A549 (cell line): ENCODE results near the gene SRA1. TPM values are rescaled to one million over a fixed set of nuclear protein-coding genes. Genes with fewer than 3 reads are reported as not detected.

Experiments used
- ATAC-seq, 2 experiments: fragments of 200-7000 bp in 1 of 2; fragments of >200 bp in 1 of 2; cut with Nextera tagmentation in 1 of 2; cut with Tn5 transposase in 1 of 2; 3 replicates each; pipeline versions ENCODE4 v1.8.0 to v1.9.1; 2018 to 2020; ENCODE audit warnings: mild to moderate bottlenecking in 1 of 2, moderate library complexity in 1 of 2
- CTCF ChIA-PET: fragments of 300-600 bp; sonication (Branson Sonifier 250); formaldehyde crosslinking; extraction: SDS; loops from one replicate; lab custom pipeline; 2021; ENCODE audit warnings: antibody characterized with exemption, inconsistent platforms; lab: Yijun Ruan, JAX
- POLR2A ChIA-PET: fragments of 350-600 bp; formaldehyde crosslinking; extraction: SDS; loops from one replicate; lab custom pipeline; 2021; ENCODE audit warnings: antibody characterized with exemption, inconsistent platforms; lab: Yijun Ruan, JAX
- DNase-seq, 2 experiments: peaks; one replicate each; pipeline versions ENCODE4 v3.0.0 to v3.0.0-alpha.2; 2011 to 2016; ENCODE audit warnings: low read depth in 1 of 2, low spot score in 1 of 2
- FAIRE-seq: peaks from 2 replicates; lab custom pipeline; 2011; peaks lifted over from hg19 to GRCh38; lab: Jason Lieb, UNC
- H3K27ac ChIP-seq, 2 experiments: fragments of >200 bp; sonication (Bioruptor Twin); formaldehyde crosslinking; 3 replicates each; pipeline ENCODE4 v1.5.1; 2016 to 2017
- H3K4me1 ChIP-seq: fragments of >200 bp; sonication (Bioruptor Twin); formaldehyde crosslinking; 3 replicates; pipeline ENCODE4 v1.6.1; 2016
- H3K4me2 ChIP-seq: fragments of >200 bp; sonication (Bioruptor Twin); formaldehyde crosslinking; 3 replicates; pipeline ENCODE4 v1.6.1; 2016
- H3K4me3 ChIP-seq: fragments of >200 bp; sonication (Bioruptor Twin); formaldehyde crosslinking; 3 replicates; pipeline ENCODE4 v1.5.1; 2016
- H3K9me3 ChIP-seq: fragments of >200 bp; sonication (Bioruptor Twin); formaldehyde crosslinking; 3 replicates; pipeline ENCODE4 v1.6.1; 2016
- CBX8 ChIP-seq: fragments of 200-600 bp; sonication (generic); IDR thresholded peaks from 2 replicates; pipeline ENCODE4 v1.6.1; 2016
- CEBPB ChIP-seq, 2 experiments: fragments of >200 bp in 1 of 2; sonication (Bioruptor Twin) in 1 of 2; formaldehyde crosslinking in 1 of 2; IDR thresholded peaks; 2 replicates each; pipeline ENCODE4 v1.6.1; 2012 to 2016
- CTCF ChIP-seq: fragments of >200 bp; sonication (Bioruptor Twin); formaldehyde crosslinking; IDR thresholded peaks from 3 replicates; pipeline ENCODE4 v1.5.1; 2016
- ESRRA ChIP-seq: fragments of 150-350 bp; IDR thresholded peaks from 2 replicates; pipeline ENCODE4 v1.6.1; 2014; ENCODE audit warnings: mild to moderate bottlenecking, low read length, borderline replicate concordance
- FOSL2 ChIP-seq, 2 experiments: fragments of 450-650 bp in 1 of 2; fragments of >200 bp in 1 of 2; sonication (Bioruptor Twin) in 1 of 2; formaldehyde crosslinking; IDR thresholded peaks; 2 replicates each; pipeline versions ENCODE4 v1.5.0 to v1.6.1; 2016 to 2020; ENCODE audit warnings: mild to moderate bottlenecking in 1 of 2, moderate library complexity in 1 of 2
- GATA3 ChIP-seq: IDR thresholded peaks from 2 replicates; pipeline ENCODE4 v1.6.1; 2012; ENCODE audit warnings: borderline replicate concordance
- HEYL ChIP-seq: fragments of 250-450 bp; sonication (Bioruptor Pico); IDR thresholded peaks from 2 replicates; pipeline ENCODE4 v1.8.0; 2021; ENCODE audit warnings: mild to moderate bottlenecking, moderate library complexity
- HMGXB4 ChIP-seq: fragments of 250-450 bp; sonication (Bioruptor Pico); IDR thresholded peaks from 2 replicates; pipeline ENCODE4 v1.5.0; 2021; ENCODE audit warnings: mild to moderate bottlenecking, moderate library complexity, borderline replicate concordance
- HOXB5 ChIP-seq: fragments of 250-450 bp; sonication (Bioruptor Pico); IDR thresholded peaks from 2 replicates; pipeline ENCODE4 v1.5.0; 2020; ENCODE audit warnings: mild to moderate bottlenecking, moderate library complexity
- JUN ChIP-seq, 2 experiments: fragments of >200 bp; sonication (Bioruptor Twin); formaldehyde crosslinking; IDR thresholded peaks; 2 replicates in 1 of 2; 3 replicates in 1 of 2; pipeline ENCODE4 v1.6.1; 2016 to 2017
- JUNB ChIP-seq: fragments of >200 bp; sonication (Bioruptor Twin); formaldehyde crosslinking; IDR thresholded peaks from 2 replicates; pipeline ENCODE4 v1.6.1; 2016
- KDM1A ChIP-seq: fragments of 200-600 bp; sonication (generic); IDR thresholded peaks from 2 replicates; pipeline ENCODE4 v1.6.1; 2016; ENCODE audit warnings: low read depth, mild to moderate bottlenecking
- MAFK ChIP-seq: fragments of 450-650 bp; IDR thresholded peaks from 2 replicates; pipeline ENCODE4 v1.6.1; 2014; ENCODE audit not compliant: partially characterized antibody
- MAX ChIP-seq: IDR thresholded peaks from 2 replicates; pipeline ENCODE4 v1.6.1; 2012
- MAZ ChIP-seq: fragments of 150-350 bp; IDR thresholded peaks from 2 replicates; pipeline ENCODE4 v1.6.1; 2014; ENCODE audit warnings: antibody characterized with exemption, low read depth, low read length, borderline replicate concordance
- NPAS2 ChIP-seq: fragments of 250-450 bp; sonication (Bioruptor Pico); IDR thresholded peaks from 2 replicates; pipeline ENCODE4 v1.8.0; 2022; ENCODE audit warnings: mild to moderate bottlenecking, moderate library complexity, borderline replicate concordance
- PBX3 ChIP-seq: IDR thresholded peaks from 2 replicates; pipeline ENCODE4 v1.6.1; 2012
- RCOR1 ChIP-seq: fragments of 150-350 bp; IDR thresholded peaks from 2 replicates; pipeline ENCODE4 v1.6.1; 2014; ENCODE audit warnings: antibody characterized with exemption, low read length, low read depth
- REST ChIP-seq: fragments of 200-600 bp; sonication (generic); IDR thresholded peaks from 2 replicates; pipeline ENCODE4 v1.6.1; 2016; ENCODE audit warnings: antibody characterized with exemption, mild to moderate bottlenecking, moderate library complexity
- SMC3 ChIP-seq: fragments of >200 bp; sonication (Bioruptor Twin); formaldehyde crosslinking; IDR thresholded peaks from 3 replicates; pipeline ENCODE4 v1.6.1; 2018; ENCODE audit warnings: inconsistent platforms
- TFCP2L1 ChIP-seq: fragments of 250-450 bp; sonication (Bioruptor Pico); IDR thresholded peaks from 2 replicates; pipeline ENCODE4 v1.5.0; 2021; ENCODE audit warnings: mild to moderate bottlenecking
- ZSCAN20 ChIP-seq: fragments of 250-450 bp; sonication (Bioruptor Pico); IDR thresholded peaks from 2 replicates; pipeline ENCODE4 v1.8.0; 2022; ENCODE audit warnings: mild to moderate bottlenecking, moderate library complexity
- WGBS: methylation state at CpG from one replicate; pipeline ENCODE4 v1.1.6; 2017; ENCODE audit errors: missing lambda C conversion rate; 5-methylcytosine and 5-hydroxymethylcytosine counted together
- polyA plus RNA-seq, 4 experiments: library from polyadenylated mRNA; depleted of rRNA in 3 of 4; stranded (reverse); fragments of >200 nt; fragmentation: RNase III in 1 of 4; extraction: RNeasy Plus Mini Kit Qiagen cat#74134 plus additional on column Dnase treatment in 1 of 4; gene quantifications; 2 replicates in 3 of 4; 3 replicates in 1 of 4; pipeline ENCODE4 v1.2.3, GENCODE V29; 2011 to 2017
- TF ChIP-seq, protein P1 (sequence below): fragments of >200 bp; sonication (Bioruptor Twin); formaldehyde crosslinking; IDR thresholded peaks from 3 replicates; pipeline ENCODE4 v1.6.1; 2016

The SRA1 gene
- polyA plus RNA-seq, 2 of the 4 experiments (the other 2 are of a cell fraction) = 28.6 to 50.8 TPM

DNA sequence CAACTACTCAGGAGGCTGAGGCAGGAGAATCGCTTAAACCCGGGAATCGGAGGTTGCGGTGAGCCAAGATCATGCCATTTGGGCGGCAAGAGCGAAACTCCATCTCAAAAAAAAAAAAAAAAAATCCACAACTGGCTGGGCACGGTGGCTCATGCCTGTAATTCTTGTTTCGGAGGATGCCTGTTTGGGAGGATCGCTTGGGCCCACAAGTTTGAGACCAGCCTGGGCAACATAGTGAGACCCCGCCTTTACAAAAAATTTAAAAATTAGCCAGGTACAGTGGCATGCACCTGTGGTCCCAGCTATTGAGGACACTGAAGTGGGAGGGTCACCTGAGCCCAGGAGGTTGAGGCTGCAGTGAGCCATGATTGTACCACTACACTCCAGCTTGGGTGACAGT lies 11.7 kb downstream of the SRA1 start:
- ChIA-PET POLR2A (interaction anchor here (0.7 kb wide), 1 partner anchor 173 kb away, joined by 3 read pairs; no protein-coding TSS in a partner anchor), CTCF (interaction anchor here (2.4 to 4.2 kb wide), 2 partner anchors 89 to 173 kb away, joined by 11 to 21 read pairs; partner anchors contain the start of gene CD14)
- H3K4me3 ChIP-seq = no peak overlapping the region
- no peak overlapping the region for H3K27ac ChIP-seq
- H3K9me3 ChIP-seq = no peaks in the 10 kb centered on the region
- ATAC-seq (no peak), DNase-seq (no peak), FAIRE-seq (no peak)
- no peak for TF ChIP-seq FOSL2 (IDR thresholded peaks at IDR 0.05)
- TF ChIP-seq FOSL2 (CRISPR knock-in tag; IDR thresholded peaks at IDR 0.05) = no peak
- no peak for TF ChIP-seq HOXB5 (CRISPR knock-in tag)
- no peak for TF ChIP-seq HEYL (CRISPR knock-in tag)
- no peak for TF ChIP-seq CTCF
- no peak for TF ChIP-seq JUN (IDR thresholded peaks at IDR 0.05)
- no peak for TF ChIP-seq REST
- no peak for TF ChIP-seq MAX
- no peak for TF ChIP-seq MAZ
- no peak for TF ChIP-seq NPAS2 (CRISPR knock-in tag)
- TF ChIP-seq GATA3 = no peak
- TF ChIP-seq JUNB = no peak
- no peak for TF ChIP-seq ZSCAN20 (CRISPR knock-in tag)
- TF ChIP-seq, protein P1, sequence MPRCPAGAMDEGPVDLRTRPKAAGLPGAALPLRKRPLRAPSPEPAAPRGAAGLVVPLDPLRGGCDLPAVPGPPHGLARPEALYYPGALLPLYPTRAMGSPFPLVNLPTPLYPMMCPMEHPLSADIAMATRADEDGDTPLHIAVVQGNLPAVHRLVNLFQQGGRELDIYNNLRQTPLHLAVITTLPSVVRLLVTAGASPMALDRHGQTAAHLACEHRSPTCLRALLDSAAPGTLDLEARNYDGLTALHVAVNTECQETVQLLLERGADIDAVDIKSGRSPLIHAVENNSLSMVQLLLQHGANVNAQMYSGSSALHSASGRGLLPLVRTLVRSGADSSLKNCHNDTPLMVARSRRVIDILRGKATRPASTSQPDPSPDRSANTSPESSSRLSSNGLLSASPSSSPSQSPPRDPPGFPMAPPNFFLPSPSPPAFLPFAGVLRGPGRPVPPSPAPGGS = no peak
- no peak for TF ChIP-seq RCOR1
- TF ChIP-seq PBX3 = no peak
- TF ChIP-seq KDM1A = no peak
- no peak for TF ChIP-seq ESRRA
- no peak for TF ChIP-seq CEBPB (IDR thresholded peaks at IDR 0.05)
- 93% methylated on average over 10 of the region's 10 CpGs for WGBS
- no peak overlapping the region for H3K4me2 ChIP-seq
- H3K4me1 ChIP-seq = peaks cover 26% of the 10 kb centered on the region

- peaks cover 26% of the 10 kb centered on the region for H3K4me1 ChIP-seq
- ChIA-PET POLR2A (no interaction called here), CTCF (interaction anchor here (1.4 to 4.2 kb wide), 2 partner anchors 8 to 89 kb away, joined by 4 to 21 read pairs; partner anchors contain the start of gene CD14)
- no peak for FAIRE-seq
- WGBS = 89% methylated on average over 7 of the region's 7 CpGs
- H3K27ac ChIP-seq = no peak overlapping the region
- DNase-seq = no peak
- no peak overlapping the region for H3K4me3 ChIP-seq
- no peaks in the 10 kb centered on the region for H3K9me3 ChIP-seq
- H3K4me2 ChIP-seq = no peak overlapping the region
- ATAC-seq = no peak
- TF ChIP-seq MAFK = no peak
- TF ChIP-seq MAX = no peak
- no peak for TF ChIP-seq CBX8
- no peak for TF ChIP-seq TFCP2L1
- TF ChIP-seq HEYL (CRISPR knock-in tag) = no peak
- TF ChIP-seq HMGXB4 = no peak
- no peak for TF ChIP-seq SMC3
- TF ChIP-seq, protein P1 = no peak
- no peak for TF ChIP-seq CTCF
Measured at GRCh38 chr5:140544986-140545385, 12.3 kb downstream of the SRA1 start.
